HG03045 (cell line): ENCODE data around the gene CLCN6.

Source experiments
- ATAC-seq: cut with Tn5 transposase; IDR thresholded peaks from one replicate; pipeline ENCODE4 v1.9.1; 2021; ENCODE audit warnings: mild to moderate bottlenecking, moderate library complexity; ENCODE audit not compliant: unreplicated experiment

Gene CLCN6

DNA sequence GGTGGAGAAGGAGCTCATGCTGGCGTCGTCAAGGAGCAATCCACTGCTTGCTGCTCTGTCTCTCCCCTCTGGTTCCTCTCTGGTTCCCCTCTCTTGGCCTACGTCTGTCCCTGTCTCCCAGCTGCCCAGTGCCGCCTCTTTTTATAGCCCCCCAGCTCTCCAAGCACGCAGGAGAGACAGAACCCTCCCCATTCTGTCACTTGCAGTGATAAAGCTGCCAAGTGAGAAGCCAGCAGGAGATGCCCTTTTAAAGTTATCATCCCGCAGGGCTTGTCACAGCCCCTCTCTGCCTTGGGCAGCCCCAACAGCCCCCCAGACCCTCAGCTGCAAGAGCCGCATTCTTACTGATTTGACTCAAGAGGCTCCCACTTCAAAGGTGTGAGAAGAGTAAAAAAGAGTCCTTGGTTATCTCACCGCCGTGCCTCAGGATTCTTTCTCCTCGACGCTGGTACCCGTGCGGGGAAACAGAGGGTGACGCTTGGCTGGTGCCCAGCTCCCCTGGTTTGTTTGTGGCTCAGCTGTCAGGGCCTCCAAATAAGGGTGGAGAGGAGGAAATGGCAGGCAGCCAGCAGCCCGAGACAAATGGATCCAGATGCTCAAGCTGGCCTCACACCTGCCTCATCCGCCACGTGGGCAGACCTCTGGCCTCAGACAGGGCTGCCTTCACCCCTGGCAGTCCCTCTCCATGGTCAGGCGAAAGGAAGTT lies 41.8 kb downstream of the CLCN6 start, which contains the start of gene NPPA:
NPPA (minus strand) TSS at position 117 of the 706 bp plus-strand sequence; CDS start at position 18, 99 bp downstream.
- no peak for ATAC-seq

DNA sequence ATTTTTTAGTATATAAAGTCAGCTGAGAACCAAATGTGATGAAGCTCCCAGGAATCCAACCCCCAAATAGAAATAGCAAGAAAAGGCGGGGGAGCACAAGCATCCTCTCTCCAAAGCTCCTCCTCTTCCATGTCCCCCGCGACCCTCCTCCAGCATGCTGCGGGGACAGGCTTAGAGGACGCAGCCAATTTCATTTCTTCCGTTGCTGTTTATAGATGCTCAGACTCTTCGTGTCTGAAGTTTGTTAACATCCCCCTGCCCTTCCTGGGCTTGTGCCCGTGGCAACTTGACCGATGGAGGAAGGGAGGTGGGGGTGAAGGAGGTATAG lies 42.3 kb downstream of the CLCN6 start:
- ATAC-seq: no peak

DNA sequence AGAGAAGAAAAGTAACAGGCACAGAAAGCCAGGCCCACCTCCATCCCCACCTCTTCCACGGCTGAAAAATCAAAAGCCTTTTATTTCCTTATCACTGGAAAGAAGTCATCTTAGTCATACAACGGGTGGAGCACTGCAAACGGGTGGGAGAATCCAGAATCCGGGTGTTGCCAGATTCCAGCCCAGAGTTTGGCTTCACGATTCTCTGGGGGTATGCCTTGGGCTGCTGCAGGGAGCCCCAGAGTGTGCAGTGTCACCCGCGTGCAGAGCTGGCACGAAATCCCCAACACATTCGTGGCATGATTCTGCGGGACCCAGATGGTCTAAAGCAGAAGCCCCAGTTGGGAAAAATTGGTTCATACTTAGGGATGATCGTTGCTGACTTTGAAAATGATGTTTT lies 44.2 kb downstream of the CLCN6 start:
- no peak for ATAC-seq

DNA sequence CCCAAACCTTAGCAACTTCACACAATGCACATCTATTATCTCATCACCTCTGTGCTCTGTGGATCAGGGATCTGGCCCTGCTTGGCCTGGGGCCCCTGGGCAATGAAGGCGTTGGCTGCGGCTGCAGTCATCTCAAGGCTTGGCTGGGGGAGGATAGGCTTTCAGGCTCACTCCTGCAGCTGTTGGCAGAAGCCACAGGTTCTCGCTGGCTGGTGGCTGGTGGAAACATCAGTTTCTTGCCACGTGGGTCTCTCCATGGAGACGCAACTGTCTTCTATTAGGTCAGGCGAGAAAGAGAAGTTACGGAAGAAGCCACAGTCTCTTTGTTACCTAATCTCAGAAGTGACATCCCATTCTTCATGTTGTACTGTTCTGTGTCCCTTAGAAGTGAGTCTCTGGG lies 45.2 kb downstream of the CLCN6 start:
- ATAC-seq: no peak

DNA sequence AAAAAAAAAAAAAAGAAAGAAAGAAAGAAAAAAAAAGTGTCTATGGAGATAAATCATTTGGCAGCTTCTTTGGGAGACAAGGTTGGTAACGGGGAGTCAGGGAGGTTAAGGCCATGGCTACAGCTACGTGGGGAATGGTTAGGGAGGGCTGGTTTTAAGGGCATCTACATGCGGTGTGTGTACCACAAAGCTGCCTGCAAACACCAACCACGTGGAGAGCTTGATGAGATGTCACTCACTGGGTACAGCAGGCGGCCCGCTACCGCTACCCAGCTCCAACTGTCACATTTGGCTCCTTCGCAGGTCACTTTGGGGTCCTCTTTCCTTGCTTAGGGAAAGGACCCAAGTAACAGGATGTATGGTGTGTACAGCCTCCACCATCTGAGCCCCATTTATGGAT lies 48.5 kb downstream of the CLCN6 start:
- ATAC-seq: no peak

DNA sequence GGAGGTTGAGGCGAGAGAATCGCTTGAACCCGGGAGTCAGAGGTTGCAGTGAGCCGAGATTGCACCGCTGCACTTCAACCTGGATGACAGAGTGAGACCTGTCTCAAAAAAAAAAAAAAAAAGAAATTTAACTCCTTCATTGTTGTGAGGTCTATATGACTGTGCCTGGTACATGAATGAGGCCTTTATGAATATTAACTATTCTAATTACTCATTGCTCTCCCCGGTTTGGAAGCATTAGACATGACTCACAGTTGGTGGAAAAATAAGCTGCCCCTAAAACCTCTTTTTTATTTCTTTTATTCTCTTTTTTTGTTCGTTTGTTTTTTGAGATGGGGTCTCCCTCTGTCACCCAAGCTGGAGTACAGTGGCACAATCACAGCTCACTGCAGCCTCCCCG lies 49.4 kb downstream of the CLCN6 start:
- ATAC-seq: no peak

DNA sequence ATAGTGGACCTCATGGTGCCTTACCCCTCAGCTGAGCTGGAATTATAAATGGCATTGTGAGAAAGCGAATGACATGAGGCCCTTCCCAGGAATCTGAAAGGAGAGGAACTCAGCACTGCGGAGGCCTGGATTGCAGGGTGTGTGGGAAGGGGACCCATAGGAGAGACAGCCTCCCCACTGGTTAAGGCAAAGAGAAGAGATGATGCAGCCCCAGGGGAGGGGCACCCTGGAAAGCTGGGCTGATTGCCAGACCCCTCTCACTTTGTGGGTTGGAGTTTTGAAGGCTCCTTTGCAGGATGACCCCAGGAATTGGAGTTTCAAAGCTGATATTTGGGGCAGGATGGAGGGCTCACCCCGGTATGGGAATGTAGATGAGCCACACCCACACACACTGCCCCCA lies 50.7 kb downstream of the CLCN6 start:
- ATAC-seq: no peak

DNA sequence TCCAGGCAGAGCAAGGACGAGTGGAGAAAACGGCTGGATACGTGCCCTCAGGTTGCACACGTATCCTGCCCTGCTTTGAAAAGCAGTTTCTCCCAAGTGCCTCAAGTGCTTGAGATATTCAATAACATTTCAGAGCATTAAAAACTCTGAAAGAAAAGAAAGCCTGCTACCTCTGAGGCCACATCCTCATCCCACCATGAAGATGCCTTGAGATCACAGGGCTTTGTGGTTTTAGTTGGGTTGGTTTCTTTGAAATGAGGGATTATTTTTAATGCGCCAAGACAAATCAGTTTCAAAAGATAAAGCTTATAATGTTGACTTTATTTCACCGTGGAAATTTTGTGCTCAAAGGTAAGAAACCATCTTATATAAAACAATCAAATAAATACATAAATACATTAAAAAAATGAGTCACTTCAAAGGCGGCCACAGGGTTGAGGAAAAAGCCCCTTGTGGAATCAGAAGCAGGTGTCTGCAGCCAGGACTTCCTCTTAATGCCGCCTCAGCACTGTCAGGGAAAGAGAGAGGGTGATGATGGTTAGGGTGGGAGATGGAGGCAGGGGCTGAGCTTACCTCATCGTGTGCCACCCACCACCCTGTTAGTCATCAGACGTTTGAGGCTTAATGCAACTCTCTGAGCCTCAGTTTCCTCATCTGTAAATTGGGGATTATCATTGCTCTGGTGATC lies 51.3 kb downstream of the CLCN6 start:
- no peak for ATAC-seq

DNA sequence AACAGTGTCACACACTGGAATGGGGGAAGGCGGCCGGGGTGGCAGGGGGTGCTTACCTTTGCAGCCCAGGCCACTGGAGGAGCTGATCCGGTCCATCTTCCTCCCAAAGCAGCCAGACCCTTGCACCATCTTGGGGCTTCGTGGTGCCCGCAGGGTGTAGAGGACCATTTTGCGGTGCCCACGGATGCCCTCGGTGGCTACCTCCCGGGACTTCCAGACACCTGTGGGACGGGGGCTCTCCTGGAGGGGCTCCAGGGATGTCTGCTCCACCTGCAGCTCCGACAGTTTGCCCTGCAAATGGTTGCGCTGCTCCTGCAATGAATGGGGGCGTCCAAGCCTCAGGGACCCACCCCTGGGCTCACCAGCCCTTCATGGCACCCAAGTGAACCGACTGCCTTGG lies 52.2 kb downstream of the CLCN6 start:
- no peak for ATAC-seq

DNA sequence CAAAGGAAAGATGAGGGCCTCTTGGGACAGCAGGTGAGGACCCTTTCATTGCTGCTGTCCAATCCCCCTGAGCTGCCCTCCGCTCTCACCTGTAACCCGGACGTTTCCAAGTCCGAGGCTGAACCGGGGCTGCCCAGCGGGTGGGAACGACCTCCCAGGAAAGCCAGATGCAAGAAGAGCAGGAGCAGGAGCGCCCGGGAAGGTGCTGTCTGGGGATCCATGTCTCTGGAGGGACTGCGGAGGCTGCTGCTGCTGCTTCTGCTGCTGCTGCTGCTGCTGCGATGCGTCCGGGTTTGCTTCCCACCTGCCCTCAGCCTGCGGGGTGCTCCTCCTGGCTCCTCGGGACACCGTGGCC lies 52.6 kb downstream of the CLCN6 start, which contains the start of gene NPPB:
NPPB (minus strand) TSS at position 333 of the 355 bp plus-strand sequence; CDS start at position 221, 112 bp downstream.
- no peak for ATAC-seq

DNA sequence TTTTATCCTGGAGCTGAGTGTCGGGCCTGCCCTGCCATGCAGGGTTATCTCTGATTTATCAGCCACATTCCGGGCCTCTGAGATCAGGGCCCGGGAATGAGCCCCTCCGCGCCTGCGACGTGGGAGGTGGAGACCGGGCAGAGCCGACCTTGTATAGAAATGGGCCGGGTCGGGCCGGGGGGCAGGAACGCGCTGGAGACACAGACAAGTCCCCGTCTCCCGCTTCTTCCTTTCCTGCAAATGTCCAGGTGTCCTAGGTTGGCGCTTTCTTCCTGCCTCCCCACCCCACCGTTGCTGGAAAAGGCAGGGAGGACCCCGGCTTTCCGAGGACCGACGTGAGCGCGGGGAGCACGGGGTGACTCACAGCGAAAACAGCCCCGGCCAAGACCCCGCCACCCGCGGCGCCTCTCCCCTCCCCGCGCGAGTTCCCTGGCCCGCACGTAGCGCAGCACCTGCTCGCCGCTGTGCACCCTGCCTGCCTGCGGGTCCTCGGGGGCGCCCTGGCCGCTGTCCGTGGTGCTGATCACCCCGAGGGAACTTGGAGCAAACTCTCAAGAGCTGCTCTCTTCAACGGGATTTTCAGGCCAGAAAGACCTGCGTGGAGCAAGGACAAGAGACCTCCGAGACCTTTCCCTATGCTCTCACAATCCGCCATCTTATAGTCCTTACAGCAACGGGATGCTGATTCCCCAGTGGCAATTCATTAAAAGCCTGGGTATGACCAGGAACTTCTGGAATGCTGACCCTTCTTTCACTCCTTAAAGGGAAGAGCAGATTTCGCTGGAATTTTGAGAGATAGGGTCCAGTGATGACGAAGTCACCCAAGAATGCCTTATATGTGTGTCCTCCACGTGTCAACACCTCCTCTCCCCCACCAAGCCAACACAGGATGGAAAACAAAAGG lies 53.2 kb downstream of the CLCN6 start:
- ATAC-seq: no peak

DNA sequence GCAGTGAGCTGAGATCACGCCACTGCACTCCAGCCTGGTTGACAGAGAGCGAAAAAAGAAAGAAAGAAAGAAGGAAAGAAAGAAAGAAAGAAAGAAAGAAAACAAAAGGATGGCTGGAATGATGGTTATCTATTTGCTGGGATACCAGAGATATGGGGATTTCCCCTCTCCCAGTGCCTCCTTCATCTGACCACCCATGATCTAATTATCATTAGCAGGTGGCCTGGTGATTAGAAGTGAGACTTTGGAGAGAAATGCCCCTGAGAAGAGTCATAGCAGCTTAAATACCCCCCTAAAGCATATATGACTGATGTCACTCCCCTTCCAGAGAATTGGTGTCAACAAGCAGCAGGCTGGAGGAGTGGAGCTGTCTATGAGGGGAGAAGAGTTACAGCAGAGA lies 54.1 kb downstream of the CLCN6 start:
- ATAC-seq: no peak

DNA sequence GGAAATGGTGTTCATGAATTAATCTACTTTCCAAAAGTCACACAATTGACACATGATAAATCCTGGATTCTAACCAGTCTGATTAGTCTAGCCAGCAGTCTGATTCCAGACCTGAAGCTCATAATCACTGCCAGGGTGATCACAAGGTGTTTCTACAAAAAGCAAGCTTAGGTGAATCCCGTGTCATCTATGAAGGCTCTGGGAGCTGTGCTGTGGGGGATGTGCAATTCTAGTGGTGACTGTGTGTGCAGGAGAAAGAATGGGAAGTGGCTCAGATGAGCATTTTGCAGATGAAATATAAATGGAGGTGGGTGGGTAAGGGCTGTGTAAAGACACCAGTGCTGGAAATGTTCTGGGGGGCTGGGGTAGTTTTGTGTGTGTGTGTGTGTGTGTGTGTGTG lies 54.6 kb downstream of the CLCN6 start:
- no peak for ATAC-seq

DNA sequence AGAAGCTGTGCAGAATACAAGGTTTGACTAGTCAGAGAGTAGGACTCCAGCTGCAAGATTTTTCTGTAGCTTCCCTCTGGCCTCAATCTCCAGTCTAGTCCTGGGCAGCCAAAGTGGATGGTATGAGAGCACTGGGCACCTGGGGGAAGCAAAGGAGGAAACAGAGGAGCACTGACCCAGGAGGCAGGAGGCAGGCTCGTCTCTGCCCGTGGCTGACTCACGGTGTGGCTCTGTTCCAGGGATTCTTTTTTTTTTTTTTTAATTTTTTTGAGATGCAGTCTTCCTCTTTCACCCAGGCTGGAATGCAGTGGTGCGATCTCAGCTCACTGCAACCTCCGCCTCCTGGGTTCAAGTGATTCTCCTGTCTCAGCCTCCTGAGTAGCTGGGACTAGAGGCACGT lies 56.9 kb downstream of the CLCN6 start:
- ATAC-seq: no peak

DNA sequence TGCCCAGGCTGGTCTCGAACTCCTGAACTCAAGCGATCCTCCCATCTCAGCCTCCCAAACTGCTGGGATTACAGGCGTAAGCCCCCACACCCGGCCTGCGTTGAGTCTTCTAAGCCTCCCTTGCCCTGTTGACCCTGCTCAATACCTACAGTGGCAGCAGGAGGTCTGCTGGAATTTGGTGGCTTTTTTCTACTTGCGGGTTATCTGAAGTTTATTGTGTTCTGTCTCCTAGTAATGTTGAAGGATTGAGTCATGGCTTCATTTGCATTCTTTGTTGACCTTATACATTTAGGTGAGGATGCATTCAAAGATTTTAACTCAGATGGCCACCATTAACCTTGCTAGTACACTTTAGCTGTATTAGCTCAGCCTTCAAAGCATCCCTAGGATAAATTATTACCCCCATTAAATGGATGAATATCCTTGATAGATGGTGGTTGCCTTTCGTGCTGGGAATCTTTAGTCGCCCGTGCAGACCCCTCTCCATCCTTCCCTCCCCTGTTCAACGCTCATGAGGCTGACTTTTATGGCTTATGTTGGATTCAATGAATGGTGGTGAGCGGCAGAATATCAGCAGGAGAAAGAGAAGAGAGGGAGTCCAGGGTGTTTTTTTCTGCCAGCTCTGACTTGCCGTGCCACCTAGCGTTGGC lies 62.5 kb downstream of the CLCN6 start:
- ATAC-seq: no peak

DNA sequence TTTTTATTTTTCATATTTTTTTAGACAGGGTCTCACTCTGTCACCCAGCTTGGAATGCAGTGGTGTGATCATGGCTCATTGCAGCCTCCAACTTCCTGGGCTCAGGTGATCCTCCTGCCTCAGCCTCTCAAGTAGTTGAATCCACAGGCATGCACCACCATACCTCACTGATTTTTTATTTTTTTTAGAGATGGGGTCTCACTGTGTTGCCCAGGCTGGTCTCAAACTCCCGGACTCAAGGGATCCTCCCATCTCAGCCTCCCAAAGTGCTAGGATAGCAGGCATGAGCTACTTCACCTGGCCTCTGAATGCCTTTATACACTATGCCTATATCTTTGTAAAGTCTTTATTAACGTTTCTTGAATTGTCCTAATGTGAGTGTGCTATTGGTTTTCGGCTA lies 63.1 kb downstream of the CLCN6 start:
- ATAC-seq: no peak

DNA sequence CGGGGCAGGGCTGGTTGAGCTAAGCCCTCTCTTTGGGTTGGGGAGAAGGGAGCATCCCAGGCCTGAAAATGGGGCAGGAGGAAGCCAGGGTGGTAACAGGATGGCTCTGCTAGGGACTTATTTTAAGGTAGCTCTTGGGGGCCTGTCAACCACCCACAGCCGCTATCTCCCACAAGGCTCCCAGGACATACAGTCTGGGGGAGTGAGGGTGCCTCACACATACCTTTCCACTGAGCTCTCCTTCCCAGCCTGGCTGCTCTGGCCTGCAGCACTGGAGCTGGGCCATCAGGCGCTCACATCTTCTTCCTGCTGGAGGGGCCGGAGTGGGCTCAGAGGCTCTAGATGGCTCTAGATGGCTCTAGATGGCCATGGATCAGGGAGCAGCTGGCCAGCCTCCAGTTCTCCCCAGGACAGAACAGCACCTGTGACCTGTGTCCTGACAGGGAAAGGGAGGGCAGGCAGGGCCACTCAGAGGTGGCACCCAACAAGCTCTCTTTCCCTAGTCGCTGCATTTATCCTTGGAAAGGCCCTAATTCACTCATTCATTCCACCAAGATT lies 63.7 kb downstream of the CLCN6 start:
- no peak for ATAC-seq

DNA sequence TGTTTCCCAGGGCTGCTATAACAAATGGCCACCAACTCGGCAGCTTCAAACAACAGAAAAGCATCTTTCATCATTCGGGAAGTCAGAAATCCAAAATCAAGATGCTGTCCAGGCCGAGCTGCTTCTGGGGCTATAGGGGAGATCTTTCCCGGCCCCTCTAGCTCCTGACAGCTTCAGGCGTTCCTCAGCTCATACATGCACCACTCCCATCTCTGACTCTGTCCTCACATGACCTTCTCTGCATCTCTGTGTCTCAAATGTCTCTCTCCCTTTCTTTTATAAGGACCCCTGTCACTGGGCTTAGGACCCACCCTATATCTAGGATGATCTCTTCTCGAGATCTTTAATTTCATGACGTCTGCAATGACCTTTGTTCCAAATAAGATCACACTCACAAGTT lies 66.6 kb downstream of the CLCN6 start:
- no peak for ATAC-seq

DNA sequence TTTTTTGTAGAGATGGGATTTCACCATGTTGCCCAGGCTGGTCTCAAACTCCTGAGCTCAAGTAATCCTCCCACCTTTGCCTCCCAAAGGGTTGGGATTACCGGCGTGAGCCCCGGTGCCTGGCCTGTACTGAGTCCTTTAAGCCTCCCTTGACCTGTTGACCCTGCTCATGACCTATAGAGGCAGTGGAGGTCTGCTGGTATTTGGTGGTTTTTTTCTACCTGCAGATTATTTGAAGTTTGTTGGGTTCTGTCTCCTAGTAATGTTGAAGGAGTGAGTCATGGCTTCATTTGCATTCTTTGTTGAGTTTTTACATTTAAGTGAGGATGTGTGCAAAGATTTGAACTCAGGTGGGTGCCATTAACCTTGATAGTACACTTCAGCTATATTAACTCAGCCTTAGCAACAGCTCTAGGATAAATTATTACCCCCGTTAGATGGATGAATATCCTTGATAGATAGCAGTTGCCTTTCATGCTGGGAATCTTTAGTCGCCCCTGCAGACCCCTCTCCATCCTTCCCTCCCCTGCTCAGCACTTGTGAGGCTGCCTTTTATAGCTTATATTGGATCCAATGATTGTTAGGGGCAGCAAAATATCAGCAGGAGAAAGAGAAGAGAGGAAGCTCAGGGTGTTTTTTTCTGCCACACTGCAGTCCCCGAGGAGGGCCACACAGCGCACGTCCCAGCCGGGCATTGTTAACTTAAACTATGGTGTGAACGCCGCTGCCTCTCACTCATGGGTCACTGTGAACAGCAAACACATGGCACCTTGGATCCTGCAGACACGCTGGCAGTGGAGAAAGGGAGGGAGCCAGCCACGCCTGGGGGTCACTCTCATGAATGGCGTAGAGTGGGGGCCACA lies 67.6 kb downstream of the CLCN6 start:
- ATAC-seq: no peak

DNA sequence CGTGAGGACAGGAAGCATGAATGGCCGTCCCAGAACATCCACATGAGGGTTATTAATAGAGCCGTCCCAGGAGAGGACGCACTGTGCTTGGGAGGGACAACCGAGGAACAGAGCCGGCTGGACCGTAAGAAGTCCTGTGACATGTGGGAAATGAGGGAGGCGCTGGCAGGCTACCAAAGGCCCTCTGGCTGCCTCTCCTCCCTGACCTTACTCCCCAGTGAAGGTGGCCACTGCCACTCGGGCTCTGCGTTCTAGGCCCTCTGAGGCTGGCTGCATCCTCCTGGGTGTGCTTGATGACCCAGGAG lies 68.2 kb downstream of the CLCN6 start:
- ATAC-seq: no peak
